GM18505 (cell line): ENCODE results near the gene AGPAT4.

Source experiments
- ATAC-seq: cut with Tn5 transposase; IDR thresholded peaks from one replicate; pipeline ENCODE4 v1.9.1; 2021; ENCODE audit not compliant: unreplicated experiment
- POLR2A ChIP-seq: IDR thresholded peaks from 4 replicates; pipeline ENCODE4 v1.6.1; 2011; ENCODE audit warnings: borderline replicate concordance; ENCODE audit not compliant: insufficient read depth, insufficient read length; ENCODE audit errors: extremely low read depth

The AGPAT4 gene

GRCh38 chr6:161223646-161224045 lies 50.2 kb downstream of the AGPAT4 start:
- ATAC-seq = no peak
- no peak for TF ChIP-seq POLR2A

- TF ChIP-seq POLR2A = no peak
- no peak for ATAC-seq
Measured at GRCh38 chr6:161222706-161223234, 51.1 kb downstream of the AGPAT4 start.

- no peak for ATAC-seq
- no peak for TF ChIP-seq POLR2A
Measured at GRCh38 chr6:161220346-161220745, 53.5 kb downstream of the AGPAT4 start.

GRCh38 chr6:161219680-161220079 lies 54.2 kb downstream of the AGPAT4 start:
- no peak for TF ChIP-seq POLR2A
- no peak for ATAC-seq

- TF ChIP-seq POLR2A = no peak
- no peak for ATAC-seq
Measured at GRCh38 chr6:161218222-161218621, 55.6 kb downstream of the AGPAT4 start.

- no peak for ATAC-seq
- no peak for TF ChIP-seq POLR2A
Measured at GRCh38 chr6:161217628-161218027, 56.2 kb downstream of the AGPAT4 start.

GRCh38 chr6:161216616-161217205 lies 57.1 kb downstream of the AGPAT4 start:
- no peak for ATAC-seq
- TF ChIP-seq POLR2A = no peak

- no peak for TF ChIP-seq POLR2A
- no peak for ATAC-seq
Measured at GRCh38 chr6:161215876-161216615, 57.8 kb downstream of the AGPAT4 start.

- TF ChIP-seq POLR2A = no peak
- ATAC-seq = no peak
Measured at GRCh38 chr6:161215193-161215592, 58.7 kb downstream of the AGPAT4 start.

GRCh38 chr6:161214722-161215121 lies 59.1 kb downstream of the AGPAT4 start:
- ATAC-seq = no peak
- TF ChIP-seq POLR2A = no peak

- ATAC-seq = no peak
- no peak for TF ChIP-seq POLR2A
Measured at GRCh38 chr6:161212902-161213301, 61.0 kb downstream of the AGPAT4 start.

- ATAC-seq = no peak
Measured at GRCh38 chr6:161211380-161212035, 62.4 kb downstream of the AGPAT4 start.

GRCh38 chr6:161210857-161211256 lies 63.0 kb downstream of the AGPAT4 start:
- ATAC-seq = no peak
- TF ChIP-seq POLR2A = no peak

More at GRCh38 chr6:161211380-161212035, 62.4 kb downstream of the AGPAT4 start:
- no peak for TF ChIP-seq POLR2A
